ENCODE measurements around the gene UTP3.
"Not testable (repeated sequence)": the region's sequence is repeated elsewhere in the genome, so short reads cannot be mapped to it uniquely, and the experiment has no call there.

Gene UTP3

DNA sequence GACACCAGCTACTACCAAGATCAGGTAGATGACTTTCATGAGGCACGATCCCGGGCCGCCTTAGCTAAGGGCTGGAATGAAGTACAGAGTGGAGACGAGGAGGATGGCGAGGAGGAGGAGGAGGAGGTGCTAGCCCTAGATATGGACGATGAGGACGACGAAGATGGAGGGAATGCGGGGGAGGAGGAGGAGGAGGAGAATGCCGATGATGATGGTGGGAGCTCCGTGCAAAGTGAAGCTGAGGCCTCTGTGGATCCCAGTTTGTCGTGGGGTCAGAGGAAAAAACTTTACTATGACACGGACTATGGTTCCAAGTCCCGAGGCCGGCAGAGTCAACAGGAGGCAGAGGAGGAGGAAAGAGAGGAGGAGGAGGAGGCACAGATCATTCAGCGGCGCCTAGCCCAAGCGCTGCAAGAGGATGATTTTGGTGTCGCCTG lies 481 bp downstream of the UTP3 start:
- Histone ChIP-seq H3K9me3 (ENCODE audit: control insufficient read depth in 1 of 2, low read length in 2 of 2) (no peaks in the 10 kb centered on the region), H3K27me3 (ENCODE audit: low read depth, low read length) (no peaks in the 10 kb centered on the region), H3K36me3 (ENCODE audit: control insufficient read depth in 1 of 2, insufficient read depth in 2 of 2, low read length in 2 of 2) (no peaks in the 10 kb centered on the region), H3K4me1 (ENCODE audit: control insufficient read depth in 1 of 2, insufficient read depth in 2 of 2, low read length in 2 of 2) (peaks cover 4 to 23% of the 10 kb centered on the region in 2 donors), H3K4me3 (ENCODE audit: low read depth in 1 of 2, low read length in 2 of 2) (peak overlapping the region; percentile 87 to 96), H3K27ac (ENCODE audit: low read length) (peak overlapping the region; percentile 99)

DNA sequence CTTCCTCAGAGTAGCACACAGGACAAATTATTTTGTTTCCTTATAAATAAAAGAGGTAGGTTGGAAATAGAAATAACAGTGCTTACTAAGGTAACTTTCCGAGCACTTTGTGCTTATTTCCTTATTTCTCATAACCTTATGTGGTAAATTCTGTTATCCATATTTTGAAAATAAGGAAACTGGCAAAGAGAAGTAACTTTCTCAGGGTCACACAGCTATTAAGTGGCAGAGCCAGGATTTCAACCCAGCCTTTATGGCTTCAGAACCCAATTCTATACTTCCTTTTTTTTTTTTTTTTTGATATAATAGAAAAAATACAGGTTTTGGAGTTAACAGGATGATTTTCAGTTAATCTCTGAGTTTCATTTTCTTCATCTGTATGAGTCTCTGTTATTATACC lies 3.3 kb downstream of the UTP3 start:
- no peak overlapping the region for H3K27ac ChIP-seq (ENCODE audit: low read length)
- peaks cover 4 to 23% of the 10 kb centered on the region in 2 donors for H3K4me1 ChIP-seq (ENCODE audit: control insufficient read depth in 1 of 2, insufficient read depth in 2 of 2, low read length in 2 of 2)
- no peaks in the 10 kb centered on the region for H3K9me3 ChIP-seq (ENCODE audit: control insufficient read depth in 1 of 2, low read length in 2 of 2)

DNA sequence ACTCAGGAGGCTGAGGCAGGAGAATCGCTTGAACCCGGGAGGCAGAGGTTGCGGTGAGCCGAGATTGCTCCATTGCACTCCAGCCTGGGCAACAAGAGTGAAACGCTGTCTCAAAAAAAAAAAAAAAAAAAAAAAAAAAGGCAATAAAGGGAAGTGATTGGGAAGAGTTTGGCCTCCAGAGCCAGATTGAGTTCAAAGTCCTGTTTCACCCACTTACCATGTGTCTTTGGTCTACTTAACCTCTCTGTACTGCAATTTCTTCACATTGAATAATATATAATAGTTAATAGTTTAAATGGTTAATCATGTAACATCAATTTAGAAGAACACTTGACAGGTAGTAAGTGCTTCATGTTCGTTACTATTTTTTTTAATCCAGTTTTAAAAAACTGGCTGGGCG lies 6.3 kb downstream of the UTP3 start:
- H3K4me3 ChIP-seq (ENCODE audit: low read depth in 1 of 2, low read length in 2 of 2); H3K36me3 ChIP-seq (ENCODE audit: control insufficient read depth in 1 of 2, insufficient read depth in 2 of 2, low read length in 2 of 2); H3K9me3 ChIP-seq (ENCODE audit: control insufficient read depth in 1 of 2, low read length in 2 of 2): not testable (repeated sequence)

More for the DNA sequence above, 3.3 kb downstream of the UTP3 start:
- no peaks in the 10 kb centered on the region for H3K36me3 ChIP-seq (ENCODE audit: control insufficient read depth in 1 of 2, insufficient read depth in 2 of 2, low read length in 2 of 2)
- no peak overlapping the region for H3K4me3 ChIP-seq (ENCODE audit: low read depth in 1 of 2, low read length in 2 of 2)
- H3K27me3 ChIP-seq (ENCODE audit: low read depth, low read length) = no peaks in the 10 kb centered on the region

DNA sequence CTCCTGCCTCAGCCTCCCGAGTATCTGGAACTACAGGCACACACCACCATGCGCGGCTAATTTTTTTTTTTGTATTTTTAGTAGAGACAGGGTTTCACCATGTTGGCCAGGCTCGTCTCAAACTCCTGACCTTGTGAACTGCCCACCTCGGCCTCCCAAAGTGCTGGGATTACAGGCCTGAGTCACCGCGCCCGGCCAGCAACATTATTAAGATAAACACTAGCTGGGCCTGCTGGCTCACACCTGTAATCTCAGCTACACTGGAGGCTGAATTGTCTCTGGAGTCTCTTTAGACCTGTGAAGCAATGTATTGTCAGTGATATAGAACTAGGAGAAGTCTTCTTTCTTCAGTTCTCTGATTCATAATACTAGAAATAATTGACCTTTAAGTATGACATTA lies 10.1 kb downstream of the UTP3 start:
- not testable (repeated sequence) for H3K27me3 ChIP-seq (ENCODE audit: low read depth, low read length); H3K36me3 ChIP-seq (ENCODE audit: control insufficient read depth in 1 of 2, insufficient read depth in 2 of 2, low read length in 2 of 2); H3K27ac ChIP-seq (ENCODE audit: low read length); H3K4me1 ChIP-seq (ENCODE audit: control insufficient read depth in 1 of 2, insufficient read depth in 2 of 2, low read length in 2 of 2); H3K4me3 ChIP-seq (ENCODE audit: low read depth in 1 of 2, low read length in 2 of 2); H3K9me3 ChIP-seq (ENCODE audit: control insufficient read depth in 1 of 2, low read length in 2 of 2)

More for the DNA sequence above, 6.3 kb downstream of the UTP3 start:
- not testable (repeated sequence) for H3K27ac ChIP-seq (ENCODE audit: low read length); H3K27me3 ChIP-seq (ENCODE audit: low read depth, low read length)
- peaks cover 4 to 15% of the 10 kb centered on the region in 2 donors for H3K4me1 ChIP-seq (ENCODE audit: control insufficient read depth in 1 of 2, insufficient read depth in 2 of 2, low read length in 2 of 2)

DNA sequence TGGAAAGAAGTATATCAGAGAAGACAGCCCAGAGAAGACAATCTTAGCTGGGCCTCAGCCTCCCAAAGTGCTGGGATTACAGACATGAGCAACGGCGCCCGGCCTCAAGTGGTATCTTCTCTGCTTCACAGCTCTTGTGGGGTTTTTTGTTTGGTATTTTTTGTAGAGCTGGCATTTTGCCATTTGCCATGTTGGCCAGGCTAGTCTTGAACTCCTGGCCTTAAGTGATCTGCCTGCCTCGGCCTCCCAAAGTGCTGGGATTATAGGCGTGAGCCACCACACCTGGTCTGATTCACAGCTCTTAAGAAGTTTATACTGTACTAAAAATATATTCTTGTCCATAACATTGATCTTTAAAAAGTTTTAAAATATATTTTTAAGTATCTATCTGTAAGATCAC lies 12.4 kb downstream of the UTP3 start:
- H3K36me3 ChIP-seq (ENCODE audit: control insufficient read depth in 1 of 2, insufficient read depth in 2 of 2, low read length in 2 of 2) = no peaks in the 10 kb centered on the region
- no peak overlapping the region for H3K27ac ChIP-seq (ENCODE audit: low read length)
- H3K4me3 ChIP-seq (ENCODE audit: low read depth in 1 of 2, low read length in 2 of 2) = no peak overlapping the region
- no peaks in the 10 kb centered on the region for H3K27me3 ChIP-seq (ENCODE audit: low read depth, low read length)
- no peaks in the 10 kb centered on the region for H3K9me3 ChIP-seq (ENCODE audit: control insufficient read depth in 1 of 2, low read length in 2 of 2)
- H3K4me1 ChIP-seq (ENCODE audit: control insufficient read depth in 1 of 2, insufficient read depth in 2 of 2, low read length in 2 of 2) = peaks cover 0 to under 1% of the 10 kb centered on the region in 2 donors

DNA sequence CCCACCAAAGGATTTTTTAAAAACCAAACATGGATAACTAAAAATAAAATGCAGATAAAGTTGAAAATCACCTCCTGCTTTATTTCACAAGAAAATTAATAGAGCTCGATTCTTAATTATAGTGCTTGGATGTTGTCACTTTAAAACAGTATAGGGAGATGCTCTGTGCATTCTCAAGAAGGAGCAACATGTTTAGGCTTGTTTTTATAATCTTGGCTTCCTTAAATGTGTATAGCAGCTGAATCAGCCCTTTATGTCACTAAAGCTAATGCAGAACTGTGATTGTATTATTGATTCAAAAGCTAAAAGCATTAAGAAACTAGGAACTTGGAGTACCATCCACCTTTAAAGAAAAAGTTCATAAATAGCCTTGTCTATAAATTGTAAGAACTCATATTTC lies 12.9 kb downstream of the UTP3 start:
- H3K4me3 ChIP-seq (ENCODE audit: low read depth in 1 of 2, low read length in 2 of 2) = no peak overlapping the region
- H3K4me1 ChIP-seq (ENCODE audit: control insufficient read depth in 1 of 2, insufficient read depth in 2 of 2, low read length in 2 of 2) = peaks cover 0 to 6% of the 10 kb centered on the region in 2 donors
- no peak overlapping the region for H3K27ac ChIP-seq (ENCODE audit: low read length)
- no peaks in the 10 kb centered on the region for H3K27me3 ChIP-seq (ENCODE audit: low read depth, low read length)
- H3K36me3 ChIP-seq (ENCODE audit: control insufficient read depth in 1 of 2, insufficient read depth in 2 of 2, low read length in 2 of 2) = no peaks in the 10 kb centered on the region
- H3K9me3 ChIP-seq (ENCODE audit: control insufficient read depth in 1 of 2, low read length in 2 of 2) = no peaks in the 10 kb centered on the region

DNA sequence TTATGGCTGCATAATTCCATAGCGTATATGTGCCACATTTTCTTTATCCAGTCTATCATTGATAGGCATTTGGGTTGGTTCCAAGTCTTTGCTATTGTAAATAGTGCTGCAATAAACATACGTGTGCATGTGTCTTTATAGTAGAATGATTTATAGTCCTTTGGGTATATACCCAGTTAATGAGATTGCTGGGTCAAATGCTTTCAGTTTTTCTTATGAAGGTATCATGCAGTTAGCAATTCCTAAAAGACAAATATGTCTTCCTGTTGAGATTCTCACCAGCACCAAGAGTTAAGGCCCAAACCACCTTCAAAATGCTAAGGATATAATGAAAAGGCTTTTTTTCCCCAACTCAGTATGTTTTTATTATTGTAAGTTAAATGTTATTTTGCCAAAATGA lies 14.3 kb downstream of the UTP3 start:
- not testable (repeated sequence) for H3K27me3 ChIP-seq (ENCODE audit: low read depth, low read length); H3K36me3 ChIP-seq (ENCODE audit: control insufficient read depth in 1 of 2, insufficient read depth in 2 of 2, low read length in 2 of 2); H3K27ac ChIP-seq (ENCODE audit: low read length); H3K9me3 ChIP-seq (ENCODE audit: control insufficient read depth in 1 of 2, low read length in 2 of 2); H3K4me3 ChIP-seq (ENCODE audit: low read depth in 1 of 2, low read length in 2 of 2)
- peaks cover 6 to 11% of the 10 kb centered on the region in 2 donors for H3K4me1 ChIP-seq (ENCODE audit: control insufficient read depth in 1 of 2, insufficient read depth in 2 of 2, low read length in 2 of 2)

DNA sequence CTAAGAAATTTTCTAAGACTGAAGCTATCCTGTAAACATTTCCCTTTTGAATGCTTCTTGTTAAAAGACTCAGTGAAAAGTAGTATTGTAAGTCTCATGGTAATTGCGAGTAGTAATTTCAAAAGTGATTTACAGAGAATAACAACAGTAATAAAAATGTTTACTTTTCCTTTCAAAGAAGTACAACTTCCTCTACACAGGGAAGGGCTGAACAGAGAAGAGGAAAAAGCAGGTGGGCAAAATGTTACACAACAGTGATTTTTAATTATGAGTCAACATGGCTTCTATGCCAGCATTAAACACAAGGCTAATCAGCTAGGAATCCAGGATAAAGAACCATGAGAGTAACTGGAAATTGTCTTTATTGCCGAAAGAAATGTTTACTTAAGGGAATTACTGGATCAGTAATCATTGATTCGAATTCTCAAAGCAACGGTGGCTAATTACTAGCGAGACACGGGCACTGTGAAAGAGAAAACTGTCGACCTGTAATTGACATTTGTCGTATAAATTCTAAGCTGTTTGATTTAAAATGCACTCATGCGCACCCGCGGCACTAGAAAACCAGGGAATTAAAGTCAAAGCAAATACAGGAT lies 15.4 kb downstream of the UTP3 start:
- peaks cover 6 to 11% of the 10 kb centered on the region in 2 donors for H3K4me1 ChIP-seq (ENCODE audit: control insufficient read depth in 1 of 2, insufficient read depth in 2 of 2, low read length in 2 of 2)
- H3K27me3 ChIP-seq (ENCODE audit: low read depth, low read length) = no peaks in the 10 kb centered on the region
- no peaks in the 10 kb centered on the region for H3K36me3 ChIP-seq (ENCODE audit: control insufficient read depth in 1 of 2, insufficient read depth in 2 of 2, low read length in 2 of 2)
- peak overlapping the region; percentile 89 for H3K27ac ChIP-seq (ENCODE audit: low read length)
- H3K9me3 ChIP-seq (ENCODE audit: control insufficient read depth in 1 of 2, low read length in 2 of 2) = no peaks in the 10 kb centered on the region
- H3K4me3 ChIP-seq (ENCODE audit: low read depth in 1 of 2, low read length in 2 of 2) = peak overlapping the region; percentile 62 to 83

DNA sequence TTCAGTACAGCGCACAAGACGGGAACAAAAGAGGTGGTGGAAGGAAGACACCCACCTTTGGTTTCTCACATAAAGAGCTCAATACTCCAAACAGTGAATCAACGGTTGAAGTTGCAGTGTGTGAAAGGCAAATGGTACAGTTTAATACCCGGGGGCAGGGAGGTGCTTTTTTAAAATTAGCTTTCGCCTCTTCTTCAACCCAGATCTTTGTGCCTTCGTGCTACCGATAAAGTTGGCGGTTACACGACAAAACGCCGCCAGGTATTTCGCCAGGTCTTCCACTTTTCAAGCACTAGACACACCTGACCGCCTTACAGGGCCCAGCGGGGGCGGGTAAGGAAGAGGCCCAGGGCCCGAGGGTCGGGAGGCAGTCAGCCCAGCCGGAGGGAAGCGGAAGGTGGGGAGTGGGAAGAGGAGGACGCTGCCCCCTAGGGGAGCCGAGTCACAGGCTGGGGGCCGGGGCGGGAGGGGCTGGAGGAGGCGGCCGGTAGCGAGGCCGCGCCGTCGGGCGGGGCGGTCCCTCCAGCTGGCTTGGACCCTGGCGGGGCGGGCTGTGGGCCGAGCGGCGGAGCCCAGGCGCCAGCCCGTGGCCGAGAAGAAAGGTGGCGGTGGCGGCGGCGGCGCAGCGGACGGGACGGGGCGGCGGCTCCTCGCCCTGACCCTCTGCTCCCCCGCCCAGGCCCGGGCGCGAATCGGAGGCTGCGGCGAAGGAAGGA lies 16.0 kb downstream of the UTP3 start:
- Histone ChIP-seq H3K4me3 (ENCODE audit: low read depth in 1 of 2, low read length in 2 of 2) (peak overlapping the region; percentile 62 to 83), H3K9me3 (ENCODE audit: control insufficient read depth in 1 of 2, low read length in 2 of 2) (no peaks in the 10 kb centered on the region), H3K36me3 (ENCODE audit: control insufficient read depth in 1 of 2, insufficient read depth in 2 of 2, low read length in 2 of 2) (no peaks in the 10 kb centered on the region), H3K27ac (ENCODE audit: low read length) (peak overlapping the region; percentile 89), H3K27me3 (ENCODE audit: low read depth, low read length) (no peaks in the 10 kb centered on the region), H3K4me1 (ENCODE audit: control insufficient read depth in 1 of 2, insufficient read depth in 2 of 2, low read length in 2 of 2) (peaks cover 6 to 11% of the 10 kb centered on the region in 2 donors)

DNA sequence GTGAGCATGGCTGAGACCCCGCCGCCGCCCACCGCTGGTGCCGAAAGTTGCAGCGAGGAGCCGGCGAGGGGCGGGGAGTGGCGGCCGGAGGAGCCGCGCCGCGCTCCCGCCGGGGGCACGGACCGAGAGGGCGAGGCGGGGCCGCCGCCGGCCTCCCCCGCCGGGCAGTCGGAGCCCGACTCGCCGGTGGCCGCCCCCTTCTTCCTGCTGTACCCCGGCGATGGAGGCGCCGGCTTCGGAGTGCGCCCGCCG lies 16.5 kb downstream of the UTP3 start:
- no peaks in the 10 kb centered on the region for H3K9me3 ChIP-seq (ENCODE audit: control insufficient read depth in 1 of 2, low read length in 2 of 2)
- no peak overlapping the region for H3K27ac ChIP-seq (ENCODE audit: low read length)
- no peaks in the 10 kb centered on the region for H3K27me3 ChIP-seq (ENCODE audit: low read depth, low read length)
- H3K4me3 ChIP-seq (ENCODE audit: low read depth in 1 of 2, low read length in 2 of 2) = peak overlapping the region; percentile 83 to 85
- peaks cover 7 to 11% of the 10 kb centered on the region in 2 donors for H3K4me1 ChIP-seq (ENCODE audit: control insufficient read depth in 1 of 2, insufficient read depth in 2 of 2, low read length in 2 of 2)
- no peaks in the 10 kb centered on the region for H3K36me3 ChIP-seq (ENCODE audit: control insufficient read depth in 1 of 2, insufficient read depth in 2 of 2, low read length in 2 of 2)

DNA sequence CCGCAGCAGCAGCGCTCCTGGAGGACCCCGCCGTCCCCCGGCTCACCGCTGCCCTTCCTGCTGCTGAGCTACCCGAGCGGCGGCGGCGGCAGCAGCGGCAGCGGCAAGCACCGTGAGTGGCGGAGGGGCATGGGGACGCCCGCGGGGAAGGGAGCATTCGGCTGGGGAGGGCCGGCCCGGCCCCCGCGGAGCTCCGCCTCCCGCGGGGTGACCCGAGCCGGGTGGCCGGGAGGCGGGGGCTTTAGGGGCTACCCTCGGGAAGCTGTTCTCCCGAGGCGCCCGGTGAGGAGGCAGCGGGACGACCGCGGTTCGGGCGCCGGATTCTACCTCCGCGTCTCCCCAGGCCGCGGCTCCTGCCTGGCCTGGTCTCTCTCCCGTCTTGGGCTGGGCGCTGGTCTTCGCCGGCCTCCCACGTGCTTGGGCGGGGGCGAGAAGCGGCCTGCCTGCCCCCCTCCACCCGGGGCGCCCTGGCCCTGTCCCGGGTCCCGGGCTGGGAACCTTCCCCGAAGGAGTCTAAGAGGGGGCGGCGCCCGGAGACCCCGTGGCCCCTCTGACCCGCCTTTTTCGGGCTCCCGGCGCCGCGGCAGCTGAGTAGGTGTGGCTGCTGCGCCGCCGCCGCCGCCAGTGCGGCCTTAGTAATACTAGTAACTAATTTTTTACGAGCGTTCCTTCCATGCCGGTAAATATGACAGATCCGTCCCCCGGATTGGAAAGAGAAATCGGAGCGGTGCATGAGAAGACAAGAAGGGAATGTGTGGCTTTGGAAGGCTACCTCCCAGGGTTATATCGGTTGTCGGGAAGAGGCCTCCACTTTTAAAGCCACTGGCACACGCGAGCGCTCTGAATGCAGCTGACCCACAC lies 17.1 kb downstream of the UTP3 start:
- Histone ChIP-seq H3K4me1 (ENCODE audit: control insufficient read depth in 1 of 2, insufficient read depth in 2 of 2, low read length in 2 of 2) (peaks cover 8 to 11% of the 10 kb centered on the region in 2 donors), H3K9me3 (ENCODE audit: control insufficient read depth in 1 of 2, low read length in 2 of 2) (no peaks in the 10 kb centered on the region), H3K36me3 (ENCODE audit: control insufficient read depth in 1 of 2, insufficient read depth in 2 of 2, low read length in 2 of 2) (no peaks in the 10 kb centered on the region), H3K27ac (ENCODE audit: low read length) (peak overlapping the region; percentile 90), H3K4me3 (ENCODE audit: low read depth in 1 of 2, low read length in 2 of 2) (peak overlapping the region; percentile 83 to 85), H3K27me3 (ENCODE audit: low read depth, low read length) (no peaks in the 10 kb centered on the region)
